Activated CD4-positive, alpha-beta T cell treated with anti-CD3 and anti-CD28 coated beads, Interleukin-2, amount 50 U/mL, for 24 hours (primary cell): ENCODE data around the gene ESRRA.

Experiments
- DNase-seq, 2 donors: peaks; one replicate each; pipeline ENCODE4 v3.0.0-alpha.2; 2020; ENCODE audit warnings: low read depth in 1 of 2, low spot score in 1 of 2

Gene ESRRA

DNA sequence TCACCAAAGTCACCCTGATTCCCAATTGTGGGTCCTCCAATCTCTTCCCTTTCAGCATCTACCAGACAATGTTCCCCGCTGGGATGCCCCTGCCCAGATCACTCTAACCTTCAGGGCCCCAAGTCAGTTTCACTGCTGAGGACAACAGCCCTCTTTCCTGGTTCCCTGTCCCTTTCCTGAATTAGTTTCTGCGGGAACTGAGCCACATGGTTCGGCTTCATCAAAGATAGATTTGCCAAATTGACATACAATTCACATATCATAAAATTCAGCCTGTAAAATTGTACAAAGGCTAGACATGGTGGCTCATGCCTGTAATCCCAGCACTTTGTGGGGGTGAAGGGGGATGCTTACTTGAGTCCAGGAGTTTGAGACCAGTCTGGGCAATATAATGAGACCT, 22.7 kb downstream of the ESRRA start:
- no peak for DNase-seq

DNA sequence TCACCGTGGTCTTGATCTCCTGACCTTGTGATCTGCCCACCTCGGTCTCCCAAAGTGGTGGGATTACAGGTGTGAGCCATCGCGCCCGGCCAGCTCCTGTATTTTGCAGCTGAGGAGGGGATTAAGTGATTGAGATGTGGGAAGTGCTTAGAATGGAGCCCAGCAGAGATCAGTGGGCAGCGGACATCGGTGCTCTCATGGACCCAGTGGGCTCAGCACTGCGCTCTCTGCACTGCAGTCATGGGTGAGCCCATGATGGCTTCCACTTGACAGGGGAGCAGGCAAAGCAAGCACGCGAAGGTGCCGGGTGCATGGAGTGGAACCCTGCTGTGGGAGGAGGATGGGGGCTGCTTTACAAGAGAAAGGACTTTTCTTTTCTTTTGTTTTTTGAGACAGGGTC, 25.6 kb downstream of the ESRRA start:
- no peak for DNase-seq

DNA sequence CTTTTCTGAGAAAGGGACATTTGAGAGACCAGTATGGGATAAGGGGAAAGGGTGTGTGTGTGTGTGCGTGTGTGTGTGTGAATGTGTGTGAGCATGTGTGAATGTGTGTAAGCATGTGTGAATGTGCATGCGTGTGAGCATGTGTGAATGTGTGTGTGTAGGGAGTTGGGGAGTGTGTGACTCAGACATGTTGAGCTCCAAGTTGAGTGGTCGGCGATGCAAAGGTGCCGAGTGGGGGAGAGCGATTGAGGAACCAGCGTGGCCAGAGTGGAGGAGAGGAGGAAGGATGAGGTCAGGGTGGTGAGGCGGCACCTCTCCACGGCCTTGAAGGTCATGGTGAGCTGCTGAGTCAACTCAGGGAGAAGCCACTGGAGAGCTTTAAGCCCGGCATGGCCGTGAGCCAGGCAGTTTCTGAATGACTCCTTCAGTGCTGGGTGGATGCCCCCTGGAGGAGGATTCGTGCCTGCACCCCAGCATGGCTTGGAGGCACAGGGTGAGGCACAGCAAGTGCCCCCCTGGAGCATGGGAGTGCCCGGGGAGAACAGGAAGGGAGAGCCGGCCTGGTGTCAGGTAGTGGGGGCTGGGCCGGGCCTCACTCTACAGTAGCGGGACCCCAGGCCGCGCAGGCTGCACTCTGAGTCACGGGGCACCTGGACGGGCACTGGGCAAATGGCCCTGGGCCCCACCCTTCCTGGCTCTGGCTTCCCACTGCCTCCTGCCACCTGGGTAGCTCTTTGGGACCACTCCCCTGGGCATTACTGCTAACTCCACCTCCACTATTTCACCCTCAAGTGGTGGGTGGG, 26.4 kb downstream of the ESRRA start:
- peak; percentile 31 to 54 for DNase-seq

DNA sequence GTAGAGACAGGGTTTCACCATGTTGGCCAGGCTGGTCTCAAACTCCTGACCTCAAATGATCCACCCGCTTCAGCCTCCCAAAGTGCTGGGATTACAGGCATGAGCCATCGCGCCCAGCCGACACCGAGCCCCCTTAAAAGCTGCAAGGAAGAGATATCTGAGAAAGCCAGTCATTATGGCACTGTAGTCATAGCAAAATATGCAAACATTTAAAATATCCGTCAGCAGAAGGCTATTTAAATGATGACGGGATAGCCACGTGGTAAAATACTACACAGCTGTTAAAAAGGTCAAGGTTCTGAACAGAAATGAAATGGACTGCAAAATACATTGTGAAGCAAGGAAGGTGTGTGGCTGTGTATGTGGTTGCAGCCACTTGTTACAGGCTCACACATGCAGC, 28.2 kb downstream of the ESRRA start:
- no peak for DNase-seq

DNA sequence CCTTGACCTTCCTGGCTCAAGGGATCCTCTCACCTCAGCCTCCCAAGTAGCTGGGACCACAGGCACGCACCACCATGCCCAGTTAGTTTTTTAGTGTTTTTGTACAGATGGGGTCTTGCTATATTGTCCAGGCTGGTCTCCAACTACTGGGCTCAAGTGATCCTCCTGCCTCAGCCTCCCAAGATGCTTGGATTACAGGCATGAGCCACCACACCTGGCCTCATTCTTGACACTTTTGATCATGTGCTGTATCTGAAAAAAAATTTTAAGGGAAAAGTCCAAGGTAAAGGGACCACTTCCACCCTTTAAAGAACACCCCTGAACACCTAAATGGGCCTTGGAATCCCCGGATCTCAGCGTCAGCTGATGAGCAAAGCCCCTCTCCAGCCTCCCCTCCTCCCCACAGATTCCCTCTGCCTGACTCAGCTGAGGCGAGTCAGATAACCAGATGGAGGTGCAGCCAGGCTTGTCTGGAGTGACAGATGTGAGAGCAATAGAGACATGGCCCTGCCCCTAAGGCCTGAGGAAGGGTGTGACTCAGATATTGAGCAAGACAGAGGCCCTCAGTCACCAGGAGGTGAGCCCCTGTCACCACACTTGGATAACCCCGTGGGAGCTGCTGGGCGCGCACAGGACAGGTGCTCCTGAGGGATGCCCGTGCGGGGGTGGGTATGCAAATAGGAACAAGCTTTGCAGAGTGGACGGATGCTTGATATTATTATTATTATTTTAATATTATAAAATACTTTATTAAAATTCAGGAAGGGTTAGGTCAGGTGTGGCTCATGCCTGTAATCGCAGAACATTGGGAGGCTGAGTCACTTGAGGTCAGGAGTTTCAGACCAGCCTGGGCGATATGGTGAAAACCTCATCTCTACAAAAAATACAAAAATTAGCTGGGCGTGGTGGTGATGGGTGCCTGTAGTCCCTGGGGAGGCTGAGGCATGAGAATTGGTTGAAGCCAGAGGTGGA, 29.7 kb downstream of the ESRRA start:
- DNase-seq = no peak

DNA sequence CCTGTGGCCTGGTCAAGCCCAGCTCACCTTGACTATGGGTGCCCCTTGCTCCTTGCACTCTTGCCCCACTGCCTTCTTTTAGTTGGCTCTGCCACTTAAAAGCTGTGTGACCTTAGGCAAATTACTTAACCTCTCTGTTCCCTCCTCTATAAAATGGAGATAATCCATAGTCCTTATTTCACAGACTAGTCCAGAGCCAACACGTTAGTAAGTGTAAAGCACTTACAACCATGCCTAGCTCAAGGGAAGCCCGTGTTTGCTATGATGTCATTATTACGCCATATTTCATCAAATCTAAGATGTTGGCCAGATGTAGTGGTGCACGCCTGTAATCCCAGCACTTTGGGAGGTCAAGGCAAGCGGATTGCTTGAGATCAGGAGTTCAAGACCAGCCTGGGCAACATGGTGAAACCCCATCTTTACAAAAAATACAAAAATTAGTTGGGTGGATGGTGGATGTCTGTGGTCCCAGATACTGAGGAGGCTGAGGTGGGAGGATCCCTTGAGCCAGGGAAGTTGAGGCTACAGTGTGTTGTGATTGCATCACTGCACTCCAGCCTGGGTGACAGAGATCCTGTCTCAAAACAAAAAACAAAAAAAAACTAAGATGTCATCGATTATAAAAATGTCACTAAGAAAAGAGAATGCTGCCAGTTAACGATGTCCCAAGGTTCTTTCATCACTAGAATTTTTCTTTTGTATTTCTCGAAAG, 32.4 kb downstream of the ESRRA start:
- DNase-seq = no peak

DNA sequence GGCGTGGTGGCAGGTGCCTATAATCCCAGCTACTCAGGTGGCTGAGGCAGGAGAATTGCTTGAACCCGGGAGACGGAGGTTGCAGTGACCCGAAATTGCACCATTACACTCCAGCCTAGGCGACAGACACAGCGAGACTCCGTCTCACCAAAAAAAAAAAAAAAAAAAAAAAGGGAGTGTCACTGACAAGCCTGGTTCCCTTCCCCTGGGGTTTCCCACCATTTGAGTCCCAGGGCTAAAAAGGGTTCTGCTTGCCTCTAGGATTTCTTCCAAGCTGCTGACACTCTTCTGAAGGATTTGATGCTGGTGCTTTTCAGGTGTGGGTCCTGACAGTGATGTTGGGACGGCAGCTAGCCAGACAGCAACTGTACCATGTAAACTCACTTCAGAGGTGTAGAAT, 33.4 kb downstream of the ESRRA start:
- no peak for DNase-seq

DNA sequence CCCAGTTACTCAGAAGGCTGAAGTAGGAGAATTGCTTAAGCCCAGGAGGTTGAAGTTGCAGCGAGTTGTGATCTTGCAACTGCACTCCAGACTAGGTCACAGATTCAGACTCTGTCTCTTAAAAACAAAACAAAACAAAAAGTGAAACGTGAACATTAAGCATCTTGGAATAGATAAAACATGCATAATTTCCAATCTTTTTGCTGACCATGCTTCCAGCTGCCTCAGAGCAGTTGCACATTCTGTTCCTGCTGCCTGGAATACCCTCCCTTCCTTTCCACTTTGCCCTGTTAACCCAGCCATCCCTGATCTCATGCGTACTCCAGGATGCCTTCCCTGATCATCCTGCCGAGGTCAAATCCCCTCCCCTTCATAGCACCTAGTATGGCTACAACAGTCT, 34.0 kb downstream of the ESRRA start:
- no peak for DNase-seq

DNA sequence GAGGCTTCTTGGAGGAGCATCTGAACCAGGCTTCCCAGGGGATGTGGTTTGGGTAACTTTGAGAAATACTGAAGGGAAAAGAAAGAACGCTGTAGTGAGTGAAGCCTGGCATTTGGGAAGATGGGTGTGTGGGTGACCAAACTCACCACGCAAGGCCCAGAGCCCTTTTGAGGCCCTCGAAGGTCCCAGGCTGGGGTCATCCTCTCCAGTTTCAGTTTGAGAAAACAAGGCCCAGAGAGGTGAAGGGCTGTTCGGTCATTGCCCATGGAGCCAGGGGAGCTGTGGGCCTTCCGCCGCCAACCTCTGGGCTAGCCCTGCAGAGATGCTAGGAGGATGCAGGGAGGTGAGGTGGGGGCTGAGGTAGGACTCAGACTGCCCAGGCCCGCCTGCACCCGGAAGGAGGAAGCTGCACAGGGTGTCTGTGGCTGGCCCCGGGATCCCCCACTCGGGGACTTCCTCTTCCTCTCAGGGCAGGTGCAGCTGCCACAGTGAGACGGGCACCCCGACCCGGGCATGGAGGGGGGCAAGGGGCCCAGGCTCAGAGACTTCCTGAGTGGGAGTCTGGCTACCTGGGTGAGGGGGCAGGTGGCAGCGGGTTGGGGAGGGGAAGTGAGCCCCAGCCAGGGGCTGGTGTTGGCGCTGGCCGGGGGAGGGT, 34.6 kb downstream of the ESRRA start, which contains the start of gene CCDC88B:
Gene CCDC88B (plus strand): TSS at position 451 of the 655 bp plus-strand sequence. CDS start 63 bp downstream, at position 514.
- peak; percentile 60 to 72 for DNase-seq

DNA sequence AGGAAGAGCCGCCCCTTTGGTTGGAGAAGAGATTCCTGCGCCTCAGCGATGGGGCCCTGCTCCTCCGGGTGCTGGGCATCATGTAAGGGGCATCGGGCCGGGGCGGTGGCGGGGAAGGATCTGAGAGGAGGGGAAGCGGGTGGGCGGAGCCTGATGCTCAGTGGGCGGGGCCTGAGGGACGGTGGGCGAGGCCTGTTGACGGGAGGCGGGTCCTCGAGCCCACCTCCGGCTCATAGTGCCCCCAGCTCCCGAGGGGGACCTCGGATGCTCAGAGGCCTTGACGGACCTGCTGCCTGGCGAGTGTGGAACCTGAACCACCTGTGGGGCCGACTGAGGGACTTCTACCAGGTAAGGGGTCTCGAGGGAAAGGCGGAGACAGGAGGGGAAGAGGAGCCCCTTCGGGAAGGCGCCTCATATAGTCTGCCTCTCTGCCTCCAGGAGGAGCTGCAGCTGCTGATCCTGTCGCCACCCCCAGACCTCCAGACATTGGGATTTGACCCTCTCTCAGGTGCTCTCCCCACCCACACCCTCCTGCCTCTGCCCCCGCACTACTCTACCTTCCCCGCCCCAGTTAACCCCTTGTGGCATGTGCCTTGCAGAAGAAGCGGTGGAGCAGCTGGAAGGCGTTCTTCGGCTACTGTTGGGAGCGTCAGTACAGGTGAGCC, 35.5 kb downstream of the ESRRA start:
- DNase-seq = peak; percentile 65 to 66

DNA sequence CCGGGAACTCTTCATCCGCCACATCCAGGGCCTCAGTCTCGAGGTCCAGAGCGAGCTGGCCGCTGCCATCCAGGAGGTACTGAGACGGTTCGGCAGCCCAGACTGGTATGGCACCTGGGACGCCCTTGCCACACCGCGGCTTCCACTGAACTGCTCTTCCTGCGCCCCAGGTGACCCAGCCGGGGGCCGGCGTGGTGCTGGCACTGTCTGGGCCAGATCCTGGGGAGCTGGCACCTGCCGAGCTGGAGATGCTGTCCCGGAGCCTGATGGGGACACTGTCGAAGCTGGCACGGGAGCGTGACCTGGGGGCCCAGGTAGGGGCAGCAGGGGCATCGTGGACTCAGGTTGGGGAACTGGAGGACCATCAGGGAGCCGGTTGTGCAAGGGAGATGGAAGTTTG, 36.1 kb downstream of the ESRRA start:
- DNase-seq = no peak

DNA sequence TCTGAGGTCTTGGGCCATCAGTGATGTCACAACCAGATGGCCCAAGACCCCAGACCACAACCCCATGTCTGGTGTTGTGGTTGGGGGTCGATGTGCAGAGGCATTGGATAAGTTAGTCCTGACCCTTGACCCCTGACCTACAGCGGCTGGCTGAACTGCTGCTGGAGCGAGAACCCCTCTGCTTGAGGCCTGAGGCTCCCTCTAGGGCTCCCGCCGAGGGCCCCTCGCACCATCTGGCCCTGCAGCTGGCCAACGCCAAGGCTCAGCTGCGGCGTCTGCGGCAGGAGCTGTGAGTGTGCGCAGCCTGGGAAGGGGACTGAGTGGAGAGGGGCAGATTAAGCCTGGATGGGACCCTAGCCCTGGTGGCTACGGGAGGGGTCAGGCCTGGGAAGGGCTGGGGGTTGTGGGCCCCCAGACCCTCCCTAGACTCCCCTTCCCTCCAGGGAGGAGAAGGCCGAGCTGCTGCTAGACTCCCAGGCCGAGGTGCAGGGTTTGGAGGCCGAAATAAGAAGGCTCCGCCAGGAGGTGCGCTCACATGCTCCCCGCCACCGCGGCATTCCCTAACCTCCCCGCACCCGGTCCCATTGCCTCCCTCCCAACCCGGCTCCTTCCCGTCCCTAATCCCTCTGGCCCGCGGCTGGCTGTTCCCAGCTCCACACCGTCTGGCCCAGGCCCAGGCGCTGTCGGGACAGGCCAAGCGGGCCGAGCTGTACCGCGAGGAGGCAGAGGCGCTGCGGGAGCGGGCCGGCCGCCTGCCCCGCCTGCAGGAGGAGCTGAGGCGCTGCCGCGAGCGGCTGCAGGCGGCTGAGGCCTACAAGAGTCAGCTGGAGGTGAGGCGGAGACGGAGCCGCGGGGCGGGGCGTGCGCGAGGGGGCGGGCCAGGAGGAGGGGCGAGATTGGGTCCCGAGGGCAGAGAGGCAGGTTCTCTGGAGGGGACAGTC, 36.8 kb downstream of the ESRRA start:
- DNase-seq = peak; percentile 84 to 86

DNA sequence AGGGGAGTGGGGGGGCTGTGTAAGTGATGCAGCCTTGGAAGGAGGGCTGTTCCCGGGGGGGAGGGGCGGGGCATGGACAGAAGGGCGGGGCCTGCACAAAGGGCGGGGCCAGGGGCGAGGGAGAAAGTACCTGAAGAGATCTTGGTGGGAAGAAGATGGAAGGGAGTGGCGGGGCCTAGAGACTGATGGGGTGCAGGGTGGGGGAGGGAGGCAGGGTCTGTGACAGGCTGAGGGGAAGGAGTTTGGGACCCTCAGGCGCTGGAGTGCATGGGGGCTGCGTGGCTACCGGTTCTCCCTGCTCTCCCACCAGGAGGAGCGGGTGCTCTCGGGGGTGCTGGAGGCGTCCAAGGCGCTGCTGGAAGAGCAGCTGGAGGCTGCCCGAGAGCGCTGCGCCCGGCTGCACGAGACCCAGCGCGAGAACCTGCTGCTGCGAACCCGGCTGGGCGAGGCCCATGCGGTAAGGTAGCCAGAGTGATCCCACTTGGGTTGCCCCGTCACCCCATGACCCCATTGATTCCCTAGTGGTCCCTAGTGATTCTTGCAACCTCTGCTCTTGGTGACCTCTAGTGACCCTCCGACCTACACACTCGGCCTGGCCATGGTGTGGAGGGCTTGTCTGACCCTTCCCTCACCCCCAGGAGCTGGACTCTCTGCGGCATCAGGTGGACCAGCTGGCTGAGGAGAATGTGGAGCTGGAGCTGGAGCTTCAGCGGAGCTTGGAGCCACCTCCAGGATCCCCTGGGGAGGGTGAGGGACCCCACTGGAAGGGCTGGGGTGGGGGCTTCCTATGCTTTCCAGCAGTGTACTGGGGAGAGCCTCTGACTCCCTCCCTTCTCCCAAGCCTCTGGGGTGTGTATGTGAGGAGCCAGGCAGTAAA, 37.8 kb downstream of the ESRRA start:
- DNase-seq = no peak

DNA sequence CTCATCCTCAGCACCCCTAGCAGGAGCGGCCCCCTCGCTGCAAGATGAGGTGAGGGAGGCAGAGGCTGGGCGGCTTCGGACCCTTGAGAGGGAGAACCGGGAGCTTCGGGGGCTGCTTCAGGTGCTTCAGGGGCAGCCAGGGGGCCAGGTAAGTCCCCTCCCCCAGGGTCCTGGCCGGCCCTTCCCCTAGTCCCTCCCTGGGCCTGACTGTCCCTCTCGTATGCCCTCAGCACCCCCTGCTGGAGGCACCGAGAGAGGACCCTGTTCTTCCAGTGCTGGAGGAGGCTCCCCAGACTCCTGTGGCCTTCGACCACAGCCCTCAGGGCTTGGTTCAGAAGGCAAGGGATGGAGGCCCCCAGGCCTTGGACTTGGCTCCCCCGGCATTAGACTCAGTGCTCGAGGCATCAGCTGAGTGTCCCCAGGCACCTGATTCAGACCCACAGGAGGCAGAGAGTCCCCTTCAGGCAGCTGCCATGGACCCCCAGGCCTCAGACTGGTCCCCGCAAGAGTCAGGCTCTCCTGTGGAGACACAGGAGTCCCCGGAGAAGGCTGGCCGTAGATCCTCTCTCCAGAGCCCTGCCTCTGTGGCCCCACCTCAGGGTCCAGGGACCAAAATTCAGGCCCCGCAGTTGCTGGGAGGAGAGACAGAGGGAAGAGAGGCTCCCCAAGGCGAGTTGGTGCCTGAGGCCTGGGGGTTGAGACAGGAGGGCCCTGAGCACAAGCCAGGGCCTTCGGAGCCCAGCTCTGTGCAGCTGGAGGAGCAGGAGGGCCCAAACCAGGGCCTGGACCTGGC, 38.6 kb downstream of the ESRRA start:
- no peak for DNase-seq

DNA sequence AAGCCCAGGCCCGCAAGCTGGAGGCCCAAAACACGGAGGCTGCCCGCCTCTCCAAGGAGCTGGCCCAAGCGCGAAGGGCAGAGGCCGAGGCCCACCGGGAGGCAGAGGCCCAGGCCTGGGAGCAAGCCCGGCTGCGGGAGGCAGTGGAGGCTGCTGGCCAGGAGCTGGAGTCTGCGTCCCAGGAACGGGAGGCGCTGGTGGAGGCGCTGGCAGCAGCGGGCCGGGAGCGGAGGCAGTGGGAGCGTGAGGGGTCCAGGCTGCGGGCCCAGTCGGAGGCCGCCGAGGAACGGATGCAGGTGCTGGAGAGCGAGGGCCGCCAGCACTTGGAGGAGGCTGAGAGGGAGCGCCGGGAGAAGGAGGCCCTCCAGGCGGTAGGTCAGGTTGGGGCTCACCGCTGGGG, 39.5 kb downstream of the ESRRA start:
- no peak for DNase-seq

DNA sequence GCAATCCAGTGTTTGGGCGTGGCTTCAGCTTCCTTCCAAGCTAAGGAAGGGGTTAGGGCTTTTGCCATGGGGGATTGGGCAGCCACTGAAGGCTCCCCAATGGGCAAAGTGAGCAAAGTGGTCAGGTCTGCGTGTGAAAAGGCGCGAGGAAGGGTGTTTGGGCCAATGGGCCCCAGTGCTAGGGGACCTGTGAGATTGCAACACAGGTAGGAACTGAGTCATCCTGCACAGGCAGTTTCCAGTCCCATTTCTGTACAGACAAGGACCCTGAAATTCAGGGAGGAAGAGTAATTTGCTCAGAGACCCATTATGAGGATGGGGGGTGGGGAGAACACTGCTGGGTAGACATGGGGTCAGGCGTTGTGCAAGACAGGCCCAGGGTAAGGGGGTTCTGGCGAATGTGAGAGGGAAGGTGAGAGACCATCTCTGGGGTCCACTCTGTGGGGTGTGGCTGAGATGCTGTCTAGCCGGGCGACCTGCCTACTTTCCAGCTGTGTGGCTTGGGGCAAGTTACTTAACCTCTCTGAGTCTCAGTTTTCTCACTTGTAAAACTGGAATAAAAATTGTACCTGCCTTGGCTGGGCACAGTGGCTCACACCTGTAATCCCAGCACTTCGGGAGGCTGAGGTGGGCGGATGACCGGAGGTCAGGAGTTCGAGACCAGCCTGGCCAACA, 42.0 kb downstream of the ESRRA start:
- no peak for DNase-seq
